Smooth muscle cell (in vitro differentiated cells): ENCODE results near the gene ERBIN. TPM values are rescaled to one million over a fixed set of nuclear protein-coding genes. Genes with fewer than 3 reads are reported as not detected.

ENCODE experiments used
- DNase-seq: peaks from one replicate; lab custom pipeline; 2025; ENCODE audit not compliant: unreplicated experiment; lab: John Stamatoyannopoulos, UW
- H2AFZ ChIP-seq: fragments of 200-600 bp; sonication (generic); 2 replicates; pipeline ENCODE4 v1.6.0; 2016; ENCODE audit warnings: antibody characterized with exemption, low read depth, mild to moderate bottlenecking
- H3F3A ChIP-seq: fragments of 200-600 bp; sonication (generic); 2 replicates; pipeline ENCODE4 v1.6.0; 2017; ENCODE audit warnings: antibody characterized with exemption, low read depth
- H3K27ac ChIP-seq: fragments of 200-600 bp; sonication (generic); 2 replicates; pipeline ENCODE4 v1.5.1; 2016; ENCODE audit warnings: low read depth, mild to moderate bottlenecking
- H3K27me3 ChIP-seq: fragments of 200-600 bp; sonication (generic); 2 replicates; pipeline ENCODE4 v1.6.1; 2016; ENCODE audit warnings: low read depth, mild to moderate bottlenecking
- H3K36me3 ChIP-seq: fragments of 200-600 bp; sonication (generic); 2 replicates; pipeline ENCODE4 v1.5.1; 2016; ENCODE audit warnings: low read depth
- H3K4me1 ChIP-seq: fragments of 200-600 bp; sonication (generic); 2 replicates; pipeline ENCODE4 v1.5.1; 2016; ENCODE audit warnings: low read depth
- H3K4me2 ChIP-seq: fragments of 200-600 bp; sonication (generic); 2 replicates; pipeline ENCODE4 v1.6.0; 2016; ENCODE audit warnings: mild to moderate bottlenecking
- H3K4me3 ChIP-seq: fragments of 200-600 bp; sonication (generic); 2 replicates; pipeline ENCODE4 v1.5.1; 2016; ENCODE audit warnings: mild to moderate bottlenecking
- H3K79me2 ChIP-seq: fragments of 200-600 bp; sonication (generic); 2 replicates; pipeline ENCODE4 v1.6.0; 2016; ENCODE audit warnings: low read depth, mild to moderate bottlenecking
- H3K9ac ChIP-seq: fragments of 200-600 bp; sonication (generic); 2 replicates; pipeline ENCODE4 v1.6.0; 2016; ENCODE audit warnings: low read depth
- H3K9me3 ChIP-seq: fragments of 200-600 bp; sonication (generic); replicated peaks from 2 replicates; pipeline ENCODE4 v1.5.1; 2016; ENCODE audit warnings: low read depth
- H4K20me1 ChIP-seq: fragments of 200-600 bp; sonication (generic); 2 replicates; pipeline ENCODE4 v1.6.0; 2016; ENCODE audit warnings: low read depth
- CTCF ChIP-seq: fragments of 200-600 bp; sonication (generic); IDR thresholded peaks from 2 replicates; pipeline ENCODE4 v1.5.1; 2017; ENCODE audit warnings: borderline replicate concordance, mild to moderate bottlenecking, antibody characterized with exemption; ENCODE audit not compliant: insufficient read depth, poor library complexity, severe bottlenecking
- WGBS: methylation state at CpG from one replicate; pipeline ENCODE4 v1.1.7; 2016; ENCODE audit warnings: low lambda C conversion rate; 5-methylcytosine and 5-hydroxymethylcytosine counted together
- polyA plus RNA-seq: library from polyadenylated mRNA; unstranded; fragments of >200 nt; fragmentation: Nextera tagmentation; extraction: Ambion mirVana; gene quantifications from 2 replicates; pipeline ENCODE4 v1.2.1, GENCODE V29; 2016
- total RNA-seq: library from RNA; depleted of rRNA; stranded (reverse); fragments of >200 nt; gene quantifications from 2 replicates; pipeline ENCODE4 v1.2.3, GENCODE V29; 2014

Gene ERBIN
- total and polyA plus RNA-seq, 2 experiments from 2014 or later = 16.8 to 75.8 TPM

DNA sequence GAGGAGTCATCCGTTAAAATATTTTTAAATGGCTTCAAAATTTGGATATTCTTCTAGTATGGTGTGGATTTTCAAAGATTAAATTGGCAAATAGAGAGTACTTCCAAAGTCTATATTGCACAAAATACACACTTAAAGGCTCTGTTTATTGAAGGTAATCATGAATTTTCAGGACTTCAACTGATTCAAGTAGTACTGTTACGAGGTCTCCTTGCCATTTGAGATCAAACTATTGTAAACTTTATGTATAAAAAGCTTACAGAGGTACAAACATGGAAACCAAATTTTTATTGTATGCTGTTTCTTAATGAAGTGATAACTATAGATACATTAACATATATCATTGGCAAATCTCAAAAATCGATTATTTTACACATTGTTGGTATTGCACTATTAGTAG is 2.5 kb downstream of the ERBIN start:
- peak overlapping the region; percentile 98 for H3K9ac ChIP-seq
- H3K4me2 ChIP-seq = peak overlapping the region; percentile 94
- H3K36me3 ChIP-seq = no peaks in the 10 kb centered on the region
- peaks cover 21% of the 10 kb centered on the region for H3F3A ChIP-seq
- 70% methylated on average over 3 of the region's 3 CpGs for WGBS
- no peaks in the 10 kb centered on the region for H3K9me3 ChIP-seq
- H3K27ac ChIP-seq = peak overlapping the region; percentile 99
- no peak for DNase-seq
- peaks cover 65% of the 10 kb centered on the region for H4K20me1 ChIP-seq
- H3K79me2 ChIP-seq = peaks cover 71% of the 10 kb centered on the region
- no peaks in the 10 kb centered on the region for H3K27me3 ChIP-seq
- H3K4me3 ChIP-seq = peak overlapping the region; percentile 90
- peaks cover 11% of the 10 kb centered on the region for H3K4me1 ChIP-seq
- no peak for TF ChIP-seq CTCF
- no peak overlapping the region for H2AFZ ChIP-seq

- Histone ChIP-seq H3F3A (no peaks in the 10 kb centered on the region), H3K4me2 (no peak overlapping the region), H3K79me2 (peaks cover 100% of the 10 kb centered on the region), H3K9ac (no peak overlapping the region), H3K27me3 (no peaks in the 10 kb centered on the region), H3K9me3 (no peaks in the 10 kb centered on the region), H3K36me3 (no peaks in the 10 kb centered on the region), H4K20me1 (peaks cover 99% of the 10 kb centered on the region), H3K4me3 (no peak overlapping the region), H3K4me1 (peaks cover 11% of the 10 kb centered on the region), H3K27ac (no peak overlapping the region), H2AFZ (no peak overlapping the region)
- TF ChIP-seq CTCF = no peak
- DNase-seq = no peak
- 96% methylated on average over 4 of the region's 4 CpGs for WGBS
These were observed 6.3 kb downstream of the ERBIN start for GRCh38 chr5:65932676-65933075.

DNA sequence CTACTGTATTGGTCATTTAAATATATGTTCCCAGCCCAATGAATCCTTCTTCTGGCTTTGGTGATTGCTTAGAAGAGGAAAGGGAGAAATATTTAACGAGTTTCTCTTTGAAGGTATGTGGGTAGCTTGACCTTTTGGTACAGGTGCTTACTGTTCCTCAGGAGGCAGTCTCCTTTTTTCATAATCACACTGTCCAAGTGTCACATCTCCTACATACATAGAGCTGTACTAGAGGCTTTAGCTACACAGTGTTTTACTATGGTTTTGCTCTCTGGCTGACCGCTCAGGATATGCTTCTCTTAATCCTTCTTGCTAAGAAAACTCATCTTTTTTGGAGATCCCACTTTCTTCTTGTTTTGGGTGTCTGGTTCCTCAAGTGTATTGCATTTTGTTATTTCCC is 6.9 kb downstream of the ERBIN start:
- H3K27me3 ChIP-seq = no peaks in the 10 kb centered on the region
- peaks cover 11% of the 10 kb centered on the region for H3K4me1 ChIP-seq
- no peak overlapping the region for H3K4me3 ChIP-seq
- DNase-seq = no peak
- H3K4me2 ChIP-seq = no peak overlapping the region
- 89% methylated on average over 2 of the region's 2 CpGs for WGBS
- TF ChIP-seq CTCF = no peak
- H3K79me2 ChIP-seq = peaks cover 100% of the 10 kb centered on the region
- H3K9me3 ChIP-seq = no peaks in the 10 kb centered on the region
- peaks cover 99% of the 10 kb centered on the region for H4K20me1 ChIP-seq
- no peaks in the 10 kb centered on the region for H3F3A ChIP-seq
- H3K9ac ChIP-seq = no peak overlapping the region
- H3K36me3 ChIP-seq = no peaks in the 10 kb centered on the region
- H3K27ac ChIP-seq = no peak overlapping the region
- H2AFZ ChIP-seq = no peak overlapping the region

DNA sequence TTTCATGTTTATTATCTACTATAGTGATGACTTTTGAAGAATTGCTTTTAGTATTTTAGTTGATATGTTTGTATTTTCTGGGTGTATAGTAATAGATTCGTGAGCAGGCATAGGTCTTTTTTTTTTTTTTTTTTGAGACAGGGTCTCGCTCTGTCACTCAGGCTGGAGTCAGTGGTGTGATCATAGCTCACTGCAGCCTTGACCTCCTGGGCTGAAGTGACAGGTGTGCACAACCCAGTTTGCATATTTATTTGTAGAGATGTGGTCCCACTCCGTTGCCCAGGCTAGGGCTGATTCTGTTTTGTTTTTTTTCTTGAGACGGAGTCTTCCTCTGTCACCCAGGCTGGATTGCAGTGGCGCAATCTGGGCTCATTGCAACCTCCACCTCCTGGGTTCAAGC is 11.9 kb downstream of the ERBIN start:
- Histone ChIP-seq H3K27me3 (no peaks in the 10 kb centered on the region), H4K20me1 (peaks cover 82% of the 10 kb centered on the region), H3F3A (no peaks in the 10 kb centered on the region), H3K4me1 (no peaks in the 10 kb centered on the region), H2AFZ (no peak overlapping the region), H3K4me3 (no peak overlapping the region), H3K4me2 (no peak overlapping the region), H3K9ac (no peak overlapping the region), H3K27ac (no peak overlapping the region), H3K9me3 (no peaks in the 10 kb centered on the region), H3K36me3 (no peaks in the 10 kb centered on the region), H3K79me2 (peaks cover 89% of the 10 kb centered on the region)
- no peak for TF ChIP-seq CTCF
- DNase-seq = no peak
- 98% methylated on average over 5 of the region's 5 CpGs for WGBS
